GM19043 (cell line): ENCODE data around the gene KIF1A.
"Not testable (repeated sequence)": the region's sequence is repeated elsewhere in the genome, so short reads cannot be mapped to it uniquely, and the experiment has no call there.

Source experiments
- ATAC-seq: cut with Tn5 transposase; IDR thresholded peaks from one replicate; pipeline ENCODE4 v1.9.1; 2021; ENCODE audit warnings: low read depth; ENCODE audit not compliant: unreplicated experiment

Gene KIF1A

GRCh38 chr2:240711701-240712100, 108.3 kb downstream of the KIF1A start:
- ATAC-seq, result no peak

DNA sequence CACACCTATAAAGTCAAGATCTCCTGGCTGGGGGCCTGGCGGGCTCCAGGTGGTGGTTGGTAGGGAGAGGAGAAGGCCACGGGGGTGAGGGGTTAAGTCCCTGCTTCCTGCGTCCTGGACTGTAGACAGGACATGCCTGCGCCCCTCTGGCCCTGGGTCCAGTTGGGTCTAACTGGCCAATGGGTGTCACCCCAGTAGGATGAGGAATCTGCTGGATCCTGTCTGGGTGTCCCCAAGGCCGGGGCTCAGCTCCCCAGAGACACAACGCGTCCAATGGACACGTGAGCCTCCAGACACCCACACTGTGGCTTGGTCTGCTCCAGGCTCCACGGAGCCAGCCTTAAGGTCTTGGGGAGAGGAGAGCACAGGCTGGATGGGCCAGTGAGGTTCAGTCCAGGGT, 108.7 kb downstream of the KIF1A start:
- ATAC-seq, result no peak

DNA sequence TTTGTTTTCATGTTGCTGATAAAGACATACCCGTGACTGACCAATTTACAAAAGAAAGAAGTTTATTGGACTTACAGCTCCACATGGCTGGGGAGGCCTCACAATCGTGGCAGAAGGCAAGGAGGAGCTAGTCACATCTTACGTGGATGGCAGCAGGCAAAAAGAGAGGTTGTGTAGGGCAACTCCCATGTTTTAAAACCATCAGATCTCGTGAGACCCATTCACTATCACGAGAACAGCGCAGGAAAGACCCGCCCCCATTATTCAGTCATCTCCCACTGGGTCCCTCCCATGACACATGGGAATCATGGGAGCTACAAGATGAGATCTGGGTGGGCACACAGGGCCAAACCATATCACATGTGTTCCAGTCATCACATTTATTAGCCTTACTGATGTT, 111.6 kb downstream of the KIF1A start:
- ATAC-seq, result no peak

DNA sequence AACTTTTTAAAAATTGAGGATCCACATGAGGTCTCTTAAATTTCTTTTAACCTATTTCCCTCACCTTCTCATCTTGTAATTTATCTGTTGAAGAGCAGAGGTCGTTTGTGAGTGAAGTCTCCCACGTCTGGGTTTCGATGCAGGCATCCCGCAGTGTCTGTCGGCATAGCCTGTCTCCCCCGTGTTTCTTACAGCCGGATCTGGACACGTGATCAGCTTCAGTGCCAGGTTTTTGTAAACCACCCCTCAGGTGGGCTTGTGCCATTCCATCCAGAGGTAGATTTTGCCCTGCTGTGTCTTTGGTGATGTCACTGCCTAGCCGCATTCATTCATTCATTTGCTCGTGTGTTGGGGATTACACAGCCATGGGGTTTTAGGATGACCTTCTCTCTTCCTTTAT, 112.2 kb downstream of the KIF1A start:
- ATAC-seq, result no peak

DNA sequence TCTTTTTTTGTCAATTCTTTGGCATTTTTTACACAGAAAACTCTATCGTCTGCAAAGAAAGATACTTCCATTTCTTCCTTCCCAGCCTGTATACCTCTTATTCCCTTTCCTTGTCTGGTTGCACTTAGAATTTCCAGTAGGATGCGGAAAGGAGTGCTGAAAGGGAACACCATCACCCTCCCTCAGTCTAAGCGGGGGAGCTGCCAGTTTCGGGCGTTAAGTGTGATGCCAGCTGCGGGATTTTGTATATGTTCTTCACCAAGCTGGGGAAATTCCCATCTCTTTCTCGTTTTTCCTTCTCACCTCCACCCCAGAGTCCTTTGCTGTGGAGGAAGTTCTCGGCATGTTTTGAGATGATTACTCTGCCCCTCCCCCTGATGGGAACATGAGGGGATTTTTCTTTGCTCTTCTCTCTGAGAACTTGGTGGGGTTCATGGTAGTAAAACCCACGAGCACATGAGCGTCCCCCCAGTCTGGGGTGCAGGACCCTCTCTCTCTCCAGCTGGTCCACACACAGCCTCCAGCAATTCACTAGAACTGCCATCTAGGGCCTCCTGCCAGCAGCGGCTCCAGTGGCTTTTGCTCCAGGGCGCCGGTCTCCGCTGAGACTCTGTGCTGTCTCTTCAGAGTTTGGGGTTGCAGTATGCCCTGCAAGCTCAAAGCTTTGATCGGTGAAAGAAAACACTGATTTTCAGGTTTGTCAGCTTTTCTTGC, 112.8 kb downstream of the KIF1A start:
- no peak for ATAC-seq

DNA sequence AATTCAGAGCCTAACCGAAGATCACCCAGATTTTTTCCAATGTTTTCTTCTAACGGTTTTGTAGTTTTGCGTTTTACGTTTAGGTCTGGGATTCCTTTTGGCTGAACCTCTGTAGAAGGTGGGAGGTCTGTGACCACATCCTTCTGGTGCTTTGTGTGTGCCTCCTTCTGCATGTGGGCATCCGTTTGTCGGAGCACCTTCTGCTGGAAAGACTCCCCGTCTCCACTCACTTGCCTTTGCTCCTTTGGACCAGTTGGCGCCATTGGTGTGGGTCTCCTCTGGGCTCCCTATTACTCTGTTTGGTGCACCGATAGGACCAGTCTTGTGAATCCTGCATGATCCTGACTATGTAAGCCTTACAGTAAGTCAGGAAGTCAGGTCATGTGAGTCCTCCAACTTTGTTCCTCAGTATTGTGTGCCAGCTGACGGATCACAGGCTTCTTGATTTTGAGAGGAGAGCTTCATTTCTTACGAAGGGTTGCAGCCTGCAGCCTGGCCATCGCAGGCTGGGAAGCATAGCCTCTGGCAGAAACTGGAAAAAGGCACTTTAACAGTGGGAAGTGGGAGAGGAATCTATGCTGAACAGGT, 114.7 kb downstream of the KIF1A start:
- no peak for ATAC-seq

- ATAC-seq, result no peak
Measured at GRCh38 chr2:240704651-240705050, 115.4 kb downstream of the KIF1A start.

- no peak for ATAC-seq
Measured at GRCh38 chr2:240703417-240704341, 116.3 kb downstream of the KIF1A start.

GRCh38 chr2:240702640-240703011, 117.4 kb downstream of the KIF1A start:
- ATAC-seq, result no peak

DNA sequence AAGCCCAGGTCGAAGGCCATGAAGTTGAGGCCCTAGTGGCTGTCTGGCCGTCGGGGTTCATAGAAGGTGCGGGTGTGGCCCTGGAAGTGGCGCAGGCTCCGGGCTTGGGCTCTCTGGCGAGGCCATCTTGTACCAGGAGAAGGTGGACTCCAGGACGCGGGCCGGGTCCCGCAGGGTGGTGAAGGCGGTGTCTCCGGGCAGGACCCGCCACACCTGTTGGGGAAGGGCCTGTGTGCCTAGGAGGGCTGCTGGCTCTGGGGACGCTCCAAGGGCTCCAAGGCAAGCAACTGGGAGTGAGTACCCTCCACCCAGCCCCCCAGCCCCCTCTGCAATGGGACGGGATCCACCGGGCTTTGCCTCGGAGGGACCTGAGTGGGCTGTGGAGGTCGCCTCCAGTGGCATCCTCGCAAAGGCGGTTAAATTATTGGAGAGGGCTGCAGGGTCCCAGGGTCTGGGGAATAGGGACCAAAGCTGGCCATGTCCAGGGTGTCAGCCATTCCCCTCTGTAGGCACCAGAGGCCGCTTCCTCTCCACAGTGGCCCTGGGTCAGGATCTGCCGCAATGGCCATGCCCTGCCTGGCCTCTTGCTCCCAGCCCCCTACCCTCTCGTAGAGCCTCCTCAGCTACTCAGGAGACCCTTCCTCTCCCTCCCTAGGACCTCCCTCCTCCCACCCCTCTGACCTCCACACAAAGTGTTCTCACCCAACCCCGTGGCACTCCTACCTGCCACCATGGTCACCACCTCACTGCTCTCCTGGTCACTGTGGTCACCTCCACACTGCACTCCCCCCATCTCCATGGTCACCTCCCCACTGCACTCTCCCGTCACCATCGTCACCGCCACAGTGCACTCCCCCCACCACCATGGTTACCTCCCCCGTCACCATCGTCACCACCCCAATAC, 118.0 kb downstream of the KIF1A start:
- no peak for ATAC-seq

DNA sequence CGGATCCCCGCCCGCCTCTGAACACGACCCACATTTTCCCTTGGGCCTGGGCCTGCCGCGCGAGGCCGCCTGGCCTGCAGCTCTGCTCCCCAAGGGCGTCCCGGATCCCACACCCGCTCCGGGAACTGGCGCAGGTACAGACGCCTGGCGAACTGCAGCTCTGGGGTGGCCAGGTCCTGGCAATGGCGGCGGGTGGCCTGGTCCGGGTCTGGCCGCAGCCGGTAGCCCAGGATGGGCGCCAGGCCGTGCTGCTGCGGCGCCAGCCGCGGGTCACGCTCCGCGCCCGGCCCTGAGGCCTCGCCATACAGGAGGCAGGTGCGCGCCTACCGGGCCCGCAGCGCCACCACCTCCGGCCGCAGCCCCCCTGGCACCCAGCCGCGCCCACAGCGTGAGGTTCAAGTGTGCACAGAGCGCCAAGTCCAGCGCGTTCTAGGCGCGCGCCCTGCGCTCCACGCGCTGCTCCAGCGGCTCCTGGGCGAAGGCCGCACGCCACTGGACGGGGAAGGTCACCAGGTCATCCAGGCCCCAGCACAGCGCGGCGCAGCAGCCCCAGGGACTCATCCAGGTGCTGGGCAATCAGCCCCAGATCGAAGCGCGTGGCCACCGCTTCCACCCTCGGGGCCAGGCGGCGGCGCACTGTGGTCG, 118.8 kb downstream of the KIF1A start:
- no peak for ATAC-seq

- not testable (repeated sequence) for ATAC-seq
Measured at GRCh38 chr2:240700616-240701015, 119.4 kb downstream of the KIF1A start.

- not testable (repeated sequence) for ATAC-seq
Measured at GRCh38 chr2:240699835-240700234, 120.2 kb downstream of the KIF1A start.

DNA sequence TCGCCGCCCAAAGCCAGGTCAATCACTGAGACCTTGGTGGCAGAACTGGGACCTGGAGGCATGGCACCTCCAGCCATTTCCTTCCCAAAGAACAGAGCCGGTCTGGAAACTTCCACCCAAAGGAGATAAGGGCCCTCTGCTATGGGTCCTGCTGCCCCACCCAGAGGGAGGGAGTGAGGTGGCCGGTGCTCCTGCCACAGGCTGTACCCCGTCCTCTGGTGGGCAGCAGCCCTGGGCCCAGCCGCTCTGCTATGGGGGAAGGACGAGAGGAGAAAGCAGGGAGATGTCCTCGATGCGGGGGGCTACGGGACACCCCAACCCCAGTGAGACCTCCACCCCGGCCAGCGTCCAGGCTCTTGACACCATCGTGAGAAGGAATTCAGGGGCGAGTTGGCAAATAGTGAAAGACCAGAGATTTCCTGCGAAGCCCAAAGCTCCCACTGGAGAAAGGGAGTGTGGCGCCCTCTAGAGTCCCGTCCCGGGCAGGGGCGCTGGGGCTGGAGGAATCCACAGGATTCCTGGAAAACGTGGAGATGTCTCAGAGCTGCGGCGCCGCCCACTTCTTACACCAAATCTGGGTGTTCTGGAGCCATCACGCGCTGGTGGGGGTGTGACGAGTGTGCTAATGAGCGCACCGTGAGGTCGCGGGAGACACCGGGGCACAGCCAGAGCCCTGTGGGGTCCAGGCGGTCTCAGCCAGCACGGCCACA, 121.0 kb downstream of the KIF1A start:
- ATAC-seq, result not testable (repeated sequence)

DNA sequence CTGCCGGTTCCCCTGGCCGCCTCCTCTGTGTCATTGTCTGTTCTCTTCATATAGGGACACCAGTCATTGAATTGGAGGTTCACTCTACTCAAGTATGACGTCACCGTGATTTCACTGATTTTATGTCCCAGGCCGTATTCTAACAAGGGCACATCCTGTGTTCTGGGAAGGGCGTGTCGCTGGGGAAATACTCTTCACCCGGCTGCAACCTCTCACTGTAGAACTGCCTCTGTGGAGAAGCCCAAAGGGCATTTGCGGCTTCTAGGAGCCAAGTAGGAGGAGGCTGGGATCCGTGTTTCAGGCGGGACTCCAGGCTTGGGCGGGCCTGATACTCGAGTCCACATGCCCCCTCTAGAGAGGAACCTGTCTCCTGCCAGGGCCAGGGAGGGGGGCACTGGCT, 123.5 kb downstream of the KIF1A start:
- not testable (repeated sequence) for ATAC-seq

DNA sequence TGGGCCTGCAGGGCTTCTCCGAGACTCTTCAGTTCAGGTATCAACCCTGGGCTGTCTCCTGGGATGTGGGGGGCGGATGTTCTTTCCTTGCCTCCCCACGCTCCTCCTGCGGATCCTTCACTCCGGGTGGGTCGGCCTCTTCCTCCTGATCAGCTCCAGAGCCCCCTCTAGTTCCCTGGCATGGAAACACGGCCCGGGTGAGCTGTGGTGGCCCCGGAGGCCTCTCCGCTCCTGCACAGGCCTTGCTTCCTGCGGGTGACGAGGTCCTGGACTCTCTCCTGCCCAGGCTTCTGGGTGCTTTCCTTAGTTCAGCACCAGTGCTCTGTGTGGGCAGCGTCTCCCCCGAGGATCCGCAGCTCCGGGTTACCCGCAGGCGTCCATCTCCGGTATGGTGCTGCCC, 124.4 kb downstream of the KIF1A start:
- ATAC-seq, result not testable (repeated sequence)

DNA sequence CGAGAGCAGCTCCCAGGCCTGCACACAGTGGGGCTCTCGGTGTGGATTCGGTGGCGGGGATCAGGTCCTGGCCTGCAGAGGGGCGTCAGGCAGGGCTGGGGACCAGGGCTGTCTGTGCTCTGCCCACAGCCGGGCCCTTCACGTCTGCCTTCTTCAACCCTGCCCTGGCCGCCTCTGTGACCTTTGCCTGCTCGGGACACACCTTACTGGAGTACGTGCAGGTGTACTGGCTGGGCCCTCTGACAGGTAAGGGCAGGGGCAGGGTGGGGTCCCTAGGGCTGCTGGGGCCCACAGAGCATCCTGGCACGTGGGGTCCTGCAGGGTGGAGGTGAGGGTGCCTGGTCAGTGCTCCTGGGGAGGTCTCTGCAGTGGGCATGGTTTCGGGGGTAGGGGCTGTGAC, 125.7 kb downstream of the KIF1A start:
- ATAC-seq, result not testable (repeated sequence)

DNA sequence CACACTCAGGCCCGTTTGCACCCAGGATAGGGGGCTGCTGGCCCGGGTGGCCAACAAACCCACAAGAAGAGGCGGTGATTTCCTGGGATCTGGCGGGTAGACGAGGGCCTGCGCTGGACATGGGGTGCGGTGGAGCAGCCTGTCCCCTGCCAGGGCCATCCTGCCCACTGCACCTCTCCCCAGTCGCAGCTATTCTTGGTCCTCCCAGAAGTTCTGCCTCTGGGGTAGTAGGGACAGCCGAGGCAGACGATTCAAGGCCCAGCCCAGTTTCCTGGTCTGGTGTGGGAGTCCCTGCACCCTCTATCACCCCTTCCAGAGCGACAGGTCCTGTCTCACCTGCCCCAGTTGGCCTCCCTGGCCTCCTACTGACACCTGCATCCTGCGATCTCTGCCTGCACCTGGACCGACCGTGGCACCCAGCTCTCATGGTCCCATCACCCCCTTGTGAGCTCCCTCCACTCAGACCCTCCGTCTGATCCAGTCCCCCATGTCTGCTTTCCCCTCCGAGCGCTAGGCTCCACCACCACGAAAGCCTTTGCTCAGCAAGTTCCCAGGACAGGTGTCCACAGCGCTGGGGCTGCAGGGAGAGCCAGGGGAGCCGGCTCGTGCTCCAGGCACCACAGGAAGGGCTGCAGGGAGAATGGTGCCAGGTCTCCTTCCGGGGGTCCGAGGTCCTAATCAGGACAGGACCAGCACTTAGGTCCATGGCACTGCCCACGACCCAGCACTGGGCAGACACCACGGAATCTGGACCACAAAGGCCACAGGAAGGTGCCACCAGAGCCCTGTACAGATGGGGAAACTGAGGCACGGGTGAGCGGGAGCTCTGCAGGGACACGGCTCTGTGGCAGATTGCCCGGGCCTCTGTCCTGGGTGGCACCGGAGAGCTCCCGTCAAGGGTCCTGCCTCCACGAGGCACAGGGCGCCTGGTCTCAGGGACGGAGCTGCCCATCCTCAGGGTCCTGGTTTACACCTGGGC, 127.1 kb downstream of the KIF1A start:
- ATAC-seq, result not testable (repeated sequence)
